ENCODE measurements around the gene ERLEC1. TPM values are rescaled to one million over a fixed set of nuclear protein-coding genes. Genes with fewer than 3 reads are reported as not detected.

Gene ERLEC1
- total RNA-seq, 1 donor from 2014 or later: 54.2 TPM

DNA sequence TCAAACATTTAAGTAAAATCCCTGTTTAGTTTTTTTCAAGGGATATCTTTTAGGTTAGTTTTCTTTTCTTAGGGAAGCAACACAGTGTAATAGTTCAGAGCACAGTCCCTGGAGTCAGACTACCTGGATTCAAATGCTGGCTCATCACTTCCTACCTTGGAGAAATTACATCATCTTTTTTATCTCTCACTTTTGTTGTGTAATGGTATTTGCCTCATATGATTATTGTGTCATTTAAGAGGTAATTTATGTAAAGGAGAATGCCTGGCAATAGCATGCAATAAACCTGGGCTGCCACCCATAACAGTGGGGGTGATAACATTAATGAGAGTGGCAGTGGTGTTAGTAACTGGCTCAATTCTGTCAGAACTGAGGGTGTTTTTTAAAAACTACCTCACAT lies 26.3 kb downstream of the ERLEC1 start:
- H3K4me3 ChIP-seq (ENCODE audit: insufficient read depth, low read depth, low read length): no peak overlapping the region
- no peaks in the 10 kb centered on the region for H3K4me1 ChIP-seq (ENCODE audit: insufficient read depth, low read length)
- H3K27ac ChIP-seq (ENCODE audit: low read depth, low read length): no peak overlapping the region
- H3K9ac ChIP-seq (ENCODE audit: low read length): no peak overlapping the region
- DNase-seq (ENCODE audit: low read depth): no peak
- no peaks in the 10 kb centered on the region for H3K9me3 ChIP-seq (ENCODE audit: insufficient read depth, low read depth, low read length)
- H3K27me3 ChIP-seq (ENCODE audit: insufficient read depth, low read length): no peaks in the 10 kb centered on the region
- H3K27ac Mint-ChIP-seq (ENCODE audit: unreplicated experiment): no peak overlapping the region
- no peaks in the 10 kb centered on the region for H3K27me3 Mint-ChIP-seq (ENCODE audit: low read depth, unreplicated experiment)
- TF ChIP-seq, protein P1, sequence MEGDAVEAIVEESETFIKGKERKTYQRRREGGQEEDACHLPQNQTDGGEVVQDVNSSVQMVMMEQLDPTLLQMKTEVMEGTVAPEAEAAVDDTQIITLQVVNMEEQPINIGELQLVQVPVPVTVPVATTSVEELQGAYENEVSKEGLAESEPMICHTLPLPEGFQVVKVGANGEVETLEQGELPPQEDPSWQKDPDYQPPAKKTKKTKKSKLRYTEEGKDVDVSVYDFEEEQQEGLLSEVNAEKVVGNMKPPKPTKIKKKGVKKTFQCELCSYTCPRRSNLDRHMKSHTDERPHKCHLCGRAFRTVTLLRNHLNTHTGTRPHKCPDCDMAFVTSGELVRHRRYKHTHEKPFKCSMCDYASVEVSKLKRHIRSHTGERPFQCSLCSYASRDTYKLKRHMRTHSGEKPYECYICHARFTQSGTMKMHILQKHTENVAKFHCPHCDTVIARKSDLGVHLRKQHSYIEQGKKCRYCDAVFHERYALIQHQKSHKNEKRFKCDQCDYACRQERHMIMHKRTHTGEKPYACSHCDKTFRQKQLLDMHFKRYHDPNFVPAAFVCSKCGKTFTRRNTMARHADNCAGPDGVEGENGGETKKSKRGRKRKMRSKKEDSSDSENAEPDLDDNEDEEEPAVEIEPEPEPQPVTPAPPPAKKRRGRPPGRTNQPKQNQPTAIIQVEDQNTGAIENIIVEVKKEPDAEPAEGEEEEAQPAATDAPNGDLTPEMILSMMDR (IDR thresholded peaks at IDR 0.05; ENCODE audit: insufficient read depth, low read depth, low read length): no peak
- no peak for TF ChIP-seq EZH2 (IDR thresholded peaks at IDR 0.05; ENCODE audit: insufficient read depth, low read length)
- peaks cover 7% of the 10 kb centered on the region for H3K36me3 Mint-ChIP-seq (ENCODE audit: low read depth, unreplicated experiment)
- peaks cover 59% of the 10 kb centered on the region for H3K36me3 ChIP-seq (ENCODE audit: insufficient read depth, low read length)
- H3K79me2 ChIP-seq (ENCODE audit: insufficient read depth, low read length): no peaks in the 10 kb centered on the region
- FAIRE-seq: no peak
- no peaks in the 10 kb centered on the region for H4K20me1 ChIP-seq (ENCODE audit: insufficient read depth, low read length)
- no peak overlapping the region for H2AFZ ChIP-seq (ENCODE audit: low read depth, low read length)
- H3K9me3 Mint-ChIP-seq (ENCODE audit: unreplicated experiment): no peaks in the 10 kb centered on the region
- H3K4me1 Mint-ChIP-seq (ENCODE audit: low read depth, unreplicated experiment): no peaks in the 10 kb centered on the region
- no peak overlapping the region for H3K4me2 ChIP-seq (ENCODE audit: low read length)
- H3K4me3 Mint-ChIP-seq (ENCODE audit: unreplicated experiment): no peak overlapping the region

DNA sequence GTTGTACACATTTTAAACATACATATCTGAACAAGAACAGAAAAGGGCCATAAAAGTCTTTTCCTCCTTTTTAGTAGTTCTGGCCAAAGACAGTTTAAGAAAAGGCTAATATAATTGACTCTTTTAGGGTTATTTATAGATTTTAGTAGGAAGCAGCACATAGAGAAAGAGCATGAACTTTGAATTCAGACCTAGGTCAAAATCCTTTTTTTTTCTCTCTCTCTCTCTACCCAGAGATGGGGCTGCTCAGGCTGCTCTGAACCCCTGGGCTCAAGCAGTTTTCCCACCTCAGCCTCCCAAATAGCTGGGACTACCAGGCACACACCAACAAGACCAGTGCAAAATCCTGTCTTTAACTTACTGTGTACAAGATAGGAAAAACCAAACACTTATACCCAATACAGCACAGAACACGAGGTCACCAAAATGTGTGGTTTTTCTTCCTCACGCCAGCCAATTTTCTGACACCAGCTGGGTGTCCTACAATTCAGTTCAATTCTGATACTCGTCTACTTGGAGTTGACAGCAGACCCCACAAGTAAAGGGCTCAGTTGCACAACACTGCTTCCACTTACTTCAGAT lies 32.1 kb downstream of the ERLEC1 start:
- no peak overlapping the region for H3K4me3 ChIP-seq (ENCODE audit: insufficient read depth, low read depth, low read length)
- H3K79me2 ChIP-seq (ENCODE audit: insufficient read depth, low read length): no peaks in the 10 kb centered on the region
- Mint-ChIP-seq H3K36me3 (ENCODE audit: low read depth, unreplicated experiment) (peaks cover 3% of the 10 kb centered on the region), H3K4me3 (ENCODE audit: unreplicated experiment) (no peak overlapping the region), H3K27ac (ENCODE audit: unreplicated experiment) (no peak overlapping the region), H3K9me3 (ENCODE audit: unreplicated experiment) (no peaks in the 10 kb centered on the region), H3K4me1 (ENCODE audit: low read depth, unreplicated experiment) (no peaks in the 10 kb centered on the region), H3K27me3 (ENCODE audit: low read depth, unreplicated experiment) (no peaks in the 10 kb centered on the region)
- no peak overlapping the region for H3K4me2 ChIP-seq (ENCODE audit: low read length)
- no peak overlapping the region for H3K27ac ChIP-seq (ENCODE audit: low read depth, low read length)
- no peaks in the 10 kb centered on the region for H3K27me3 ChIP-seq (ENCODE audit: insufficient read depth, low read length)
- no peak overlapping the region for H2AFZ ChIP-seq (ENCODE audit: low read depth, low read length)
- H3K9me3 ChIP-seq (ENCODE audit: insufficient read depth, low read depth, low read length): no peaks in the 10 kb centered on the region
- FAIRE-seq (no peak), DNase-seq (ENCODE audit: low read depth) (no peak)
- H3K9ac ChIP-seq (ENCODE audit: low read length): no peak overlapping the region
- no peaks in the 10 kb centered on the region for H4K20me1 ChIP-seq (ENCODE audit: insufficient read depth, low read length)
- H3K36me3 ChIP-seq (ENCODE audit: insufficient read depth, low read length): peaks cover 30% of the 10 kb centered on the region
- H3K4me1 ChIP-seq (ENCODE audit: insufficient read depth, low read length): no peaks in the 10 kb centered on the region
- TF ChIP-seq, protein P1 (IDR thresholded peaks at IDR 0.05; ENCODE audit: insufficient read depth, low read depth, low read length): no peak

DNA sequence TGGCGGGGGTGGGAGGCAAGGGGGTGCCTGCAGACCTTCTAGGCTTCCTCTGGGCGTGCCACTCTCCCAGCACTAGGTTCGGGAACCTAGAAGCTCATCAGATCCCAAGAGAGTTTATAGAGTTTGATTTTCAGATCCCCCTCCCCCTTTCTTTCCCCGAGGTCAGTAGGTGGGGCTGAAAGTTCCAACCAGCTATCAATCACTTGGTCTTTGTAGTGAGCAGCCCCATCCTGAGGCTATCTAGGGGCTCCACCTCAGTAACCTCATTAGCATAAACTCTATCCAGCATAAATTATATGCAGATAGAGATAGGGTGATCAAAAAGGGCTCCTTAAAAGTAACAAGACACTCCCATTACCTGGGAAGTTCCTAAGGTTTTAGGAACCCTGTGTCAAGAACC lies 32.8 kb downstream of the ERLEC1 start:
- Histone ChIP-seq H3K4me3 (ENCODE audit: insufficient read depth, low read depth, low read length) (no peak overlapping the region), H3K27ac (ENCODE audit: low read depth, low read length) (no peak overlapping the region), H2AFZ (ENCODE audit: low read depth, low read length) (no peak overlapping the region), H3K27me3 (ENCODE audit: insufficient read depth, low read length) (no peaks in the 10 kb centered on the region), H3K9me3 (ENCODE audit: insufficient read depth, low read depth, low read length) (no peaks in the 10 kb centered on the region), H3K9ac (ENCODE audit: low read length) (no peak overlapping the region), H3K4me2 (ENCODE audit: low read length) (no peak overlapping the region), H3K36me3 (ENCODE audit: insufficient read depth, low read length) (peaks cover 26% of the 10 kb centered on the region), H3K4me1 (ENCODE audit: insufficient read depth, low read length) (no peaks in the 10 kb centered on the region), H4K20me1 (ENCODE audit: insufficient read depth, low read length) (no peaks in the 10 kb centered on the region), H3K79me2 (ENCODE audit: insufficient read depth, low read length) (no peaks in the 10 kb centered on the region)
- Mint-ChIP-seq H3K27me3 (ENCODE audit: low read depth, unreplicated experiment) (no peaks in the 10 kb centered on the region), H3K9me3 (ENCODE audit: unreplicated experiment) (no peaks in the 10 kb centered on the region), H3K27ac (ENCODE audit: unreplicated experiment) (no peak overlapping the region), H3K36me3 (ENCODE audit: low read depth, unreplicated experiment) (peaks cover 3% of the 10 kb centered on the region), H3K4me1 (ENCODE audit: low read depth, unreplicated experiment) (no peaks in the 10 kb centered on the region), H3K4me3 (ENCODE audit: unreplicated experiment) (no peak overlapping the region)
- no peak for FAIRE-seq
- TF ChIP-seq, protein P1 (IDR thresholded peaks at IDR 0.05; ENCODE audit: insufficient read depth, low read depth, low read length): no peak
- TF ChIP-seq EZH2 (IDR thresholded peaks at IDR 0.05; ENCODE audit: insufficient read depth, low read length): no peak
- DNase-seq (ENCODE audit: low read depth): no peak

Measured in astrocyte (in vitro differentiated cells and primary cell).